OCI-LY7 (cell line): ENCODE data around the gene ZCCHC14. TPM values are rescaled to one million over a fixed set of nuclear protein-coding genes. Genes with fewer than 3 reads are reported as not detected.
"Not testable (repeated sequence)": the region's sequence is repeated elsewhere in the genome, so short reads cannot be mapped to it uniquely, and the experiment has no call there.

Source experiments
- BruUV-seq: library from RNA; stranded (reverse); fragments of 400-500 nt; replicated peaks from 2 replicates; lab custom pipeline; 2021; lab: Mats Ljungman, UMichigan
- CTCF ChIA-PET: fragments of 300-600 bp; sonication (Branson Sonifier 250); formaldehyde crosslinking; loops from one replicate; lab custom pipeline; 2022; ENCODE audit warnings: antibody characterized with exemption; ENCODE audit not compliant: unreplicated experiment; lab: Charles Lee
- POLR2A ChIA-PET: fragments of 300-600 bp; sonication (Branson Sonifier 250); formaldehyde crosslinking; loops from one replicate; lab custom pipeline; 2022; ENCODE audit warnings: antibody characterized with exemption; lab: Charles Lee
- DNase-seq: peaks from one replicate; pipeline ENCODE4 v3.0.0-alpha.2; 2015; ENCODE audit warnings: low spot score
- H2AFZ ChIP-seq: fragments of 200-600 bp; sonication (generic), shearing (Covaris generic); 2 replicates; pipeline ENCODE4 v1.6.1; 2014; ENCODE audit warnings: mild to moderate bottlenecking, antibody characterized with exemption, low read length, moderate library complexity
- H3K27ac ChIP-seq: fragments of 200-600 bp; sonication (generic); 2 replicates; pipeline ENCODE4 v1.5.1; 2014; ENCODE audit warnings: mixed run types, low read depth, mild to moderate bottlenecking, moderate library complexity, low read length, inconsistent platforms; ENCODE audit not compliant: poor library complexity, severe bottlenecking
- H3K36me3 ChIP-seq: fragments of 200-600 bp; sonication (generic); 2 replicates; pipeline ENCODE4 v1.6.1; 2014; ENCODE audit warnings: mild to moderate bottlenecking, antibody characterized with exemption, low read length, moderate library complexity, mixed read lengths; ENCODE audit not compliant: insufficient read depth
- H3K4me1 ChIP-seq: fragments of 200-600 bp; sonication (generic); 2 replicates; pipeline ENCODE4 v1.5.1; 2014; ENCODE audit warnings: mild to moderate bottlenecking, low read length; ENCODE audit not compliant: insufficient read depth, poor library complexity, severe bottlenecking
- H3K4me2 ChIP-seq: fragments of 200-600 bp; sonication (generic); 2 replicates; pipeline ENCODE4 v1.6.1; 2014; ENCODE audit warnings: mild to moderate bottlenecking, low read length
- H3K4me3 ChIP-seq: fragments of 200-600 bp; sonication (generic); 2 replicates; pipeline ENCODE4 v1.5.1; 2014; ENCODE audit warnings: mild to moderate bottlenecking, low read depth, low read length; ENCODE audit not compliant: poor library complexity, severe bottlenecking
- H3K79me2 ChIP-seq: fragments of 200-600 bp; sonication (generic); 2 replicates; pipeline ENCODE4 v1.6.1; 2016; ENCODE audit warnings: low read depth, mild to moderate bottlenecking, low read length, moderate library complexity, mixed read lengths; ENCODE audit not compliant: insufficient read depth
- H3K9me2 ChIP-seq: fragments of 200-600 bp; sonication (generic); 2 replicates; pipeline ENCODE4 v1.6.1; 2016; ENCODE audit warnings: mild to moderate bottlenecking, low read length, mixed read lengths; ENCODE audit not compliant: insufficient read depth
- H3K9me3 ChIP-seq: fragments of 200-600 bp; sonication (generic); 2 replicates; pipeline ENCODE4 v1.6.1; 2014; ENCODE audit warnings: mild to moderate bottlenecking, mixed run types, low read length, mixed read lengths
- H4K20me1 ChIP-seq: fragments of 200-600 bp; sonication (generic); 2 replicates; pipeline ENCODE4 v1.6.1; 2014; ENCODE audit warnings: mild to moderate bottlenecking, antibody characterized with exemption, low read length, moderate library complexity, mixed read lengths; ENCODE audit not compliant: insufficient read depth
- EZH2phosphoT487 ChIP-seq: fragments of 200-600 bp; sonication (generic); IDR thresholded peaks from 2 replicates; pipeline ENCODE4 v1.6.1; 2018; ENCODE audit warnings: low read depth, borderline replicate concordance, mild to moderate bottlenecking, mixed run types, antibody characterized with exemption, low read length, moderate library complexity, mixed read lengths
- intact Hi-C: fragments of 100-400 bp; cut with micrococcal nuclease; formaldehyde crosslinking; loops from one replicate; pipeline ENCODE4 v1.10.0; 2022; ENCODE audit not compliant: unreplicated experiment
- total RNA-seq, 2 experiments: library from RNA; depleted of rRNA in 1 of 2; stranded (reverse); fragments of >200 nt in 1 of 2; shearing (Covaris generic) in 1 of 2; gene quantifications; 2 replicates each; pipeline ENCODE4 v1.2.3, GENCODE V29; 2014 to 2022
- TF ChIP-seq, protein P1 (sequence below): fragments of 200-600 bp; sonication (generic); conservative IDR thresholded peaks from 2 replicates; pipeline ENCODE4 v1.5.1; 2014; ENCODE audit warnings: mild to moderate bottlenecking, antibody characterized with exemption, low read length, moderate library complexity, mixed read lengths

The ZCCHC14 gene
- total RNA-seq, 2 experiments from 2014 or later = 8.5 to 17.1 TPM

DNA sequence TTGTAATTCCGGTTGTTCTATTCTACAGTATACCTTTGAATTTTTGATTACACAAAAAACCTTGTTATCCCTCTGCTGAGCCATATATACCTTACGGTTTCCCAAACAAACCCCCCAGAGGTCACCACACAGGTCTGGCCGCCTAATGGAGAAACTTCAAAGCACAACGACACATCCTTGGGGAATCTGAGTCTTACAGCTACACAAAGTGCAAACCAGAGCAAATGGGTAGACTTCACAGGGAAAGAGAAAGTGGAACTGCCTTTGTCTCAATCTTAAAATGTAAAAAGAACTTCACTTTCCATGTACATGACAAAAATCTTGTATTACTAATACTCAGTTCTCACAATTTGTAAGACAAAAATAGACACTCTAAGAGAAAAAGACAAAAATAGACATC, 111.9 kb downstream of the ZCCHC14 start:
- intact Hi-C loops = loop anchor here (10.0 kb wide), 2 partner anchors 394 to 1476 kb away; no protein-coding TSS in a partner anchor
- no peak overlapping the region for H2AFZ ChIP-seq
- H3K9me3 ChIP-seq = no peaks in the 10 kb centered on the region
- peaks cover 54% of the 10 kb centered on the region for H3K79me2 ChIP-seq
- no peak for DNase-seq
- POLR2A ChIA-PET = no interaction called here
- CTCF ChIA-PET = no interaction called here
- BruUV-seq = TSS peak; percentile 58
- no peaks in the 10 kb centered on the region for H3K9me2 ChIP-seq
- peaks cover 28% of the 10 kb centered on the region for H3K4me1 ChIP-seq
- peaks cover 9% of the 10 kb centered on the region for H3K36me3 ChIP-seq
- peaks cover 11% of the 10 kb centered on the region; the same call in 1 of the 2 replicates for H4K20me1 ChIP-seq
- TF ChIP-seq EZH2phosphoT487 = no peak
- TF ChIP-seq, protein P1, sequence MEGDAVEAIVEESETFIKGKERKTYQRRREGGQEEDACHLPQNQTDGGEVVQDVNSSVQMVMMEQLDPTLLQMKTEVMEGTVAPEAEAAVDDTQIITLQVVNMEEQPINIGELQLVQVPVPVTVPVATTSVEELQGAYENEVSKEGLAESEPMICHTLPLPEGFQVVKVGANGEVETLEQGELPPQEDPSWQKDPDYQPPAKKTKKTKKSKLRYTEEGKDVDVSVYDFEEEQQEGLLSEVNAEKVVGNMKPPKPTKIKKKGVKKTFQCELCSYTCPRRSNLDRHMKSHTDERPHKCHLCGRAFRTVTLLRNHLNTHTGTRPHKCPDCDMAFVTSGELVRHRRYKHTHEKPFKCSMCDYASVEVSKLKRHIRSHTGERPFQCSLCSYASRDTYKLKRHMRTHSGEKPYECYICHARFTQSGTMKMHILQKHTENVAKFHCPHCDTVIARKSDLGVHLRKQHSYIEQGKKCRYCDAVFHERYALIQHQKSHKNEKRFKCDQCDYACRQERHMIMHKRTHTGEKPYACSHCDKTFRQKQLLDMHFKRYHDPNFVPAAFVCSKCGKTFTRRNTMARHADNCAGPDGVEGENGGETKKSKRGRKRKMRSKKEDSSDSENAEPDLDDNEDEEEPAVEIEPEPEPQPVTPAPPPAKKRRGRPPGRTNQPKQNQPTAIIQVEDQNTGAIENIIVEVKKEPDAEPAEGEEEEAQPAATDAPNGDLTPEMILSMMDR = no peak
- no peak overlapping the region for H3K27ac ChIP-seq
- peak overlapping the region; percentile 93 for H3K4me3 ChIP-seq
- peak overlapping the region; percentile 95 for H3K4me2 ChIP-seq

DNA sequence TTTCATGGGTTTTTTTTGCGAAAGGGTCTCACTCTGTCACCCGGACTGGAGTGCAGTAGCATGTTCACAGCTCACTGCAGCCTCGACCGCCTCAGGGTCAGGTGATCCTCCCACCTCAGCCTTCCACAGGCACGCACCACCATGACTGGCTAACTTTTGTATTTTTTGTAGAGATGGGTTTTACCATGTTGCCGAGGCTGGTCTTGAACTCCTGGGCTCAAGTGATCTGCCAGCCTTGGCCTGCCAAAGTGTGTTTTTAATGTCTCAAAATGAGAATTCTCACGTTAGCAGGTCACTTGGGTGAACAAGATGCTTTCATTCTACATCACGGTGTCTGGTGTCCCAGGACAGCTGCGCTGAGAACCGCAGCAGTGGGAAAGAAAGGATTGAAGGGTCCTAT, 112.4 kb downstream of the ZCCHC14 start:
- no peak overlapping the region for H2AFZ ChIP-seq
- DNase-seq = no peak
- peaks cover 57% of the 10 kb centered on the region for H3K79me2 ChIP-seq
- no peaks in the 10 kb centered on the region for H3K9me2 ChIP-seq
- ChIA-PET POLR2A (no interaction called here), CTCF (no interaction called here)
- no peak overlapping the region for H3K27ac ChIP-seq
- H3K9me3 ChIP-seq = no peaks in the 10 kb centered on the region
- H4K20me1 ChIP-seq = peaks cover 11% of the 10 kb centered on the region; the same call in 1 of the 2 replicates
- H3K4me3 ChIP-seq = no peak overlapping the region
- peaks cover 9% of the 10 kb centered on the region for H3K36me3 ChIP-seq
- peak overlapping the region; percentile 95; the same call in 1 of the 2 replicates for H3K4me2 ChIP-seq
- no peak for TF ChIP-seq EZH2phosphoT487
- TF ChIP-seq, protein P1 = no peak
- BruUV-seq = no TSS peak
- H3K4me1 ChIP-seq = peaks cover 28% of the 10 kb centered on the region
- intact Hi-C loops = loop anchor here (10.0 kb wide), 2 partner anchors 394 to 1476 kb away; no protein-coding TSS in a partner anchor

DNA sequence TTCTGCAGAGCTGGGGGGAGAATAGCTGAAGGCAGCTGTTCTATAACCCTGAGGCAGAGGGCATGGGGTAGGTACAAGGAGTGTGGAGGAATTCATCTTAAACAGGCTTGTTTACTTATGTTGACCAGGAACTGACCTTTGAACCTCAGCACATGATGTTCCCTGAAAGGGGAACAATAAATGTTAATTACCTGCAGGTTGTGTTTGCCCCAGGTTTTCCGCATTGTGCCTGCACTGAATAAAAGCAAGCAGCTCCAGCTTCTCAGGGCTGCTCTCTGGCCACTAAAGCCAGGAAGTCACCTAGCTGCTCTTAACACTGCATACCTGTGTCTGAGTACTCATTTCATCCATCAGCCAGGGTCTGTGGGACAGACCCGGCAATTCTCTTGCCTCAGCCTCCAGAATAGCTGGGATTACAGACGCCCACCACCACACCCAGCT, 113.5 kb downstream of the ZCCHC14 start:
- H3K4me3 ChIP-seq, BruUV-seq, H3K9me3 ChIP-seq, H3K4me2 ChIP-seq, POLR2A ChIA-PET, DNase-seq, H3K27ac ChIP-seq, CTCF ChIA-PET, H2AFZ ChIP-seq, H3K9me2 ChIP-seq, intact Hi-C loops: not testable (repeated sequence)
- H3K79me2 ChIP-seq = peaks cover 62% of the 10 kb centered on the region
- H4K20me1 ChIP-seq = peaks cover 11% of the 10 kb centered on the region; the same call in 1 of the 2 replicates
- peaks cover 23% of the 10 kb centered on the region for H3K4me1 ChIP-seq
- peaks cover 13% of the 10 kb centered on the region for H3K36me3 ChIP-seq
